ENCODE results near the gene CLEC2L.

DNA sequence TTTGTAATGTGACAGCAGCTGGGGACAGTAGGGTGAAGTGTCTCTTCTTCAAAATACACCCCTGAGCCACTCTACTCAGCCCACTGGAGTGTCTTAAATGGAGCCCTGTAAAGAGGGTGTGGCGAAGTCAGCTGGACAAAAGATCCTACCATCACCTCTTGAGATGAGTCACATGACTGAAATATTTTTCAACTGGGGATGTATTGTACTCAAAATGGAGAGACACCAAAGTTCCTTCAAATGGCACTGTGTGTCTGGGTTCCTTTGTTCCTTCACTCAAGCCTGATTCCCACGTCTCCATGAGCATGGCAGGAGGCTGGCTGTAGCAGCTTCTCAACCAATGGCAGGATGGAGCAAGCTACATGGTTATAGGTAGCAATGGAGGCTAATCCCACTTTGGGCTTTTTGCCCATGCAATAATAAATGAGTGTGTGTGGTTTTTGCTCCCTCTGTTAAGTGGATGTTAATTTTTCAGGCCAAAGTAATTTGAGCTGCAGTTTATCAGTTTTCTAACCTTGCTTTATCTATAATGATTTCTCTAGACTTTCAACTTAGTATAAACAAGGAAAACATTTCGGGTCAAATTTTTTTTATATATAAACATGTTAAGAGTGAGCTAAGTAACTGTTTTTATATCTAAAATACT, 68.2 kb downstream of the CLEC2L start:
- TF ChIP-seq HNF4G (IDR thresholded peaks at IDR 0.05) (no peak), CTCF (IDR thresholded peaks at IDR 0.05; ENCODE audit: low read depth, low read length, missing input control) (no peak), TAF1 (conservative IDR thresholded peaks at IDR 0.05) (no peak), SP1 (IDR thresholded peaks at IDR 0.05) (no peak), EGR1 (IDR thresholded peaks at IDR 0.05; ENCODE audit: low read depth in 2 of 2) (no peak), RXRA (IDR thresholded peaks at IDR 0.05) (no peak), YY1 (IDR thresholded peaks at IDR 0.05) (no peak), REST (IDR thresholded peaks at IDR 0.05) (no peak)
- TF ChIP-seq, protein P1, sequence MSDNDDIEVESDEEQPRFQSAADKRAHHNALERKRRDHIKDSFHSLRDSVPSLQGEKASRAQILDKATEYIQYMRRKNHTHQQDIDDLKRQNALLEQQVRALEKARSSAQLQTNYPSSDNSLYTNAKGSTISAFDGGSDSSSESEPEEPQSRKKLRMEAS (IDR thresholded peaks at IDR 0.05): no peak
- TF ChIP-seq, protein P2, sequence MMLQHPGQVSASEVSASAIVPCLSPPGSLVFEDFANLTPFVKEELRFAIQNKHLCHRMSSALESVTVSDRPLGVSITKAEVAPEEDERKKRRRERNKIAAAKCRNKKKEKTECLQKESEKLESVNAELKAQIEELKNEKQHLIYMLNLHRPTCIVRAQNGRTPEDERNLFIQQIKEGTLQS (IDR thresholded peaks at IDR 0.05): no peak

All from liver (tissue), 3 donors.